Common myeloid progenitor, CD34-positive (primary cell): ENCODE data around the gene CDC42BPA.
A peak's percentile ranks its signal among the peaks of the same experiment; 100 is the strongest.
"Not testable (repeated sequence)": the region's sequence is repeated elsewhere in the genome, so short reads cannot be mapped to it uniquely, and the experiment has no call there.

Experiments used
- CTCF ChIA-PET: fragments of 350-600 bp; sonication (Branson Sonifier 250); formaldehyde crosslinking; loops from one replicate; lab custom pipeline; 2021; ENCODE audit warnings: antibody characterized with exemption; lab: Charles Lee
- POLR2A ChIA-PET: fragments of 350-600 bp; sonication (Branson Sonifier 250); formaldehyde crosslinking; loops from one replicate; lab custom pipeline; 2021; ENCODE audit warnings: antibody characterized with exemption; lab: Charles Lee
- DNase-seq, 3 donors: peaks; one replicate each; pipeline versions ENCODE4 v3.0.0 to v3.0.0-alpha.2; 2013
- H3K27ac ChIP-seq, 2 experiments: 1 replicate in 1 of 2; 2 replicates in 1 of 2; pipeline ENCODE4 v1.7.0; 2013; ENCODE audit warnings: inconsistent platforms in 2 of 2, low read length in 2 of 2, mild to moderate bottlenecking in 2 of 2, low read depth in 1 of 2, moderate library complexity in 1 of 2; ENCODE audit not compliant: severe bottlenecking in 2 of 2, insufficient read depth in 1 of 2, poor library complexity in 1 of 2
- H3K27me3 ChIP-seq, 5 experiments: replicated peaks in 2 of 5; 1 replicate in 3 of 5; 2 replicates in 2 of 5; pipeline versions ENCODE4 v1.6.1 to v1.7.0; 2013; ENCODE audit warnings: low read length in 4 of 5, mild to moderate bottlenecking in 2 of 5, moderate library complexity in 2 of 5, inconsistent platforms in 1 of 5; ENCODE audit not compliant: insufficient read depth in 5 of 5, control insufficient read depth in 4 of 5
- H3K36me3 ChIP-seq, 4 experiments: 1 replicate in 2 of 4; 2 replicates in 2 of 4; pipeline versions ENCODE4 v1.6.1 to v1.7.0; 2013; ENCODE audit warnings: low read length in 3 of 4, control low read depth in 1 of 4, mild to moderate bottlenecking in 1 of 4; ENCODE audit not compliant: control insufficient read depth in 4 of 4, insufficient read depth in 4 of 4
- H3K4me1 ChIP-seq, 4 experiments: 1 replicate in 3 of 4; 2 replicates in 1 of 4; pipeline versions ENCODE4 v1.6.1 to v1.7.1; 2013; ENCODE audit warnings: low read length in 3 of 4, mild to moderate bottlenecking in 3 of 4, control low read depth in 1 of 4, inconsistent platforms in 1 of 4, moderate library complexity in 1 of 4; ENCODE audit not compliant: control insufficient read depth in 4 of 4, insufficient read depth in 4 of 4; ENCODE audit errors: control extremely low read depth in 1 of 4
- H3K4me3 ChIP-seq, 7 experiments: 1 replicate in 4 of 7; 2 replicates in 3 of 7; pipeline versions ENCODE4 v1.5.1 to v1.7.0; 2013; ENCODE audit warnings: mild to moderate bottlenecking in 7 of 7, low read length in 6 of 7, moderate library complexity in 6 of 7, inconsistent platforms in 2 of 7, low read depth in 2 of 7, control low read depth in 1 of 7; ENCODE audit not compliant: insufficient read depth in 4 of 7, control insufficient read depth in 1 of 7; ENCODE audit errors: extremely low read depth in 1 of 7
- H3K9me3 ChIP-seq, 5 experiments: 1 replicate in 4 of 5; 2 replicates in 1 of 5; pipeline versions ENCODE4 v1.6.1 to v1.7.1; 2013; ENCODE audit warnings: low read length in 4 of 5, mild to moderate bottlenecking in 2 of 5, inconsistent platforms in 1 of 5, low read depth in 1 of 5, moderate library complexity in 1 of 5; ENCODE audit not compliant: control insufficient read depth in 4 of 5, insufficient read depth in 2 of 5; ENCODE audit errors: control extremely low read depth in 1 of 5
- WGBS: methylation state at CpG from one replicate; pipeline ENCODE4 v1.1.5; 2013; ENCODE audit not compliant: insufficient coverage; 5-methylcytosine and 5-hydroxymethylcytosine counted together

Gene CDC42BPA

GRCh38 chr1:227298512-227299240 is 19.6 kb downstream of the CDC42BPA start:
- ChIA-PET POLR2A (no interaction called here), CTCF (no interaction called here)
- 90% methylated on average over 2 of the region's 3 CpGs for WGBS
- Histone ChIP-seq H3K36me3 (no peaks in the 10 kb centered on the region), H3K27ac (peak overlapping the region in 1 of 2 experiments; percentile 61), H3K27me3 (no peaks in the 10 kb centered on the region), H3K4me3 (peak overlapping the region in 1 of 7 experiments; percentile 17), H3K9me3 (peaks cover 0 to 4% (median 0%) of the 10 kb centered on the region in 5 experiments), H3K4me1 (peaks cover 0 to 3% (median 1%) of the 10 kb centered on the region in 4 experiments)
- DNase-seq = peak in 1 of 3 donors; percentile 26

GRCh38 chr1:227297073-227297793 is 21.1 kb downstream of the CDC42BPA start:
- no CpG with 5 or more reads among the region's 4 CpGs for WGBS
- no peak overlapping the region for H3K4me3 ChIP-seq
- peaks cover 0 to 4% (median 0%) of the 10 kb centered on the region in 5 experiments for H3K9me3 ChIP-seq
- no peaks in the 10 kb centered on the region for H3K36me3 ChIP-seq
- CTCF ChIA-PET = no interaction called here
- H3K27me3 ChIP-seq = no peaks in the 10 kb centered on the region
- H3K27ac ChIP-seq = no peak overlapping the region
- POLR2A ChIA-PET = no interaction called here
- DNase-seq = no peak
- peaks cover 0 to 3% (median 1%) of the 10 kb centered on the region in 4 experiments for H3K4me1 ChIP-seq

DNA sequence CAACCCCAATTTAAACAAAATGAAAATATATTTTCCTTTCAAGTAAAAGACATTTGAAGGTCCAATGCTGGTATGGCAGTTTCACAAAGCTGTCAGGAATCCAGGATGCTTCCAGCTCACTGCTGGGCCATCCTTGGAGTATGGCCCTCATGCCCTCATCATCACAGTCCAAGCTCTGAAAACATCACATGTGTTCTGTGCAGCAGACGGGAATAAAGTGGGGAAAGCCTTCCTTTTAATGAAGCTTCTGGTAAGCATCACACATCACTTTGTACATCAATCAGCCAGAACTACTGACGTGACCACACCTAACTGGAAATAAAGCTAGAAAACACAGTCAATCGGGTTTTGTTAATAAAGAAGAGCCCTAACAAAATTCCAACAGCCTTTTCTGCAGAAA is 22.7 kb downstream of the CDC42BPA start:
- peaks cover 0 to 3% (median 1%) of the 10 kb centered on the region in 4 experiments for H3K4me1 ChIP-seq
- DNase-seq = no peak
- ChIA-PET POLR2A (no interaction called here), CTCF (no interaction called here)
- no peaks in the 10 kb centered on the region for H3K27me3 ChIP-seq
- H3K9me3 ChIP-seq = peaks cover 0 to 4% (median 0%) of the 10 kb centered on the region in 5 experiments
- no peak overlapping the region for H3K4me3 ChIP-seq
- H3K27ac ChIP-seq = no peak overlapping the region
- H3K36me3 ChIP-seq = no peaks in the 10 kb centered on the region
- WGBS = 95% methylated on average over 3 of the region's 3 CpGs

DNA sequence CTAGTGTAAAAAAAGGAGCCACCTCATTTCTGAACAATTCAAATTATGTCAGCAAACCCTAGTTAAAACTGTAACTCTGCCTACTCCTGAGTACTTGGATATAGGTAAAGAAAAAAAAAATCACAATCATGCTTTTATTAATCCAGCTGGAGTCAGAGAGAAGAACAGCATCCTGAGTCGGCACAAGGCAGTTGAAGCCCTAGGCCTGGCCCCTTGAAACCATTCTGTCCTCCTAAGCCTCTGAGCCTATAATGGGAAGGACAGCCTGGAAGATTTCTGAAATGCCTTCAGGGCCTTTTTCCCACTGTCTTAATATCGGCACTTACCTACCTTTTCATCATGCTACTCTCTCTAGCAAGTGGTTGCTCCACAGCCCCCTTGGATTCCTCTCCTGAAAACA is 32.5 kb downstream of the CDC42BPA start:
- 100% methylated on average over 2 of the region's 2 CpGs for WGBS
- Histone ChIP-seq H3K4me1 (no peaks in the 10 kb centered on the region), H3K4me3 (no peak overlapping the region), H3K9me3 (peaks cover 4 to 16% (median 11%) of the 10 kb centered on the region in 5 experiments), H3K27ac (no peak overlapping the region), H3K36me3 (peaks cover 0 to 5% (median 3%) of the 10 kb centered on the region in 4 experiments), H3K27me3 (no peaks in the 10 kb centered on the region)
- no peak for DNase-seq
- POLR2A ChIA-PET = no interaction called here
- CTCF ChIA-PET = no interaction called here

DNA sequence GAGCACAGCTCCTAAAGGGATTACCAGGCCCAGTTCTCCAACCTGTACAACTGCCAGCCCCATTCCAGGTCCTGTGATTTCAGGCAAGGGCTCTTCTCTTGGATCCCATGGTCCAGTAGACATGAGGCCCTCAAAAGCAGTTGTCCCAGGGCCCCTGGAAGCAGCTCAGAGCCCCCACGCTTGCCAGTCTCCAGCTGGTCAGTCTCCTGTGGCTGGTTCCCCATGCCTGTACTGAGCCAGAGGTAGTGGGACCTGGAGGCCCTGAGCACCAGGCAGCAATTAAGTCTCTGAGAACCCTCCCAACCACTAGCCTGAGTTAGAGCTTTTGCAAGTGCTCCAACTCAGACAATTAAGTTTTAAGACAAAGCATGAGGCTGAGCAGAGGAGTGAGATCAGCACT is 36.9 kb downstream of the CDC42BPA start:
- peaks cover 4 to 9% (median 6%) of the 10 kb centered on the region in 5 experiments for H3K9me3 ChIP-seq
- H3K4me3 ChIP-seq = no peak overlapping the region
- no peak for DNase-seq
- ChIA-PET CTCF (no interaction called here), POLR2A (no interaction called here)
- no peaks in the 10 kb centered on the region for H3K4me1 ChIP-seq
- H3K27ac ChIP-seq = no peak overlapping the region
- WGBS = 50% methylated on average over 1 of the region's 1 CpG
- H3K27me3 ChIP-seq = no peaks in the 10 kb centered on the region
- peaks cover 0 to 5% (median 2%) of the 10 kb centered on the region in 4 experiments for H3K36me3 ChIP-seq

DNA sequence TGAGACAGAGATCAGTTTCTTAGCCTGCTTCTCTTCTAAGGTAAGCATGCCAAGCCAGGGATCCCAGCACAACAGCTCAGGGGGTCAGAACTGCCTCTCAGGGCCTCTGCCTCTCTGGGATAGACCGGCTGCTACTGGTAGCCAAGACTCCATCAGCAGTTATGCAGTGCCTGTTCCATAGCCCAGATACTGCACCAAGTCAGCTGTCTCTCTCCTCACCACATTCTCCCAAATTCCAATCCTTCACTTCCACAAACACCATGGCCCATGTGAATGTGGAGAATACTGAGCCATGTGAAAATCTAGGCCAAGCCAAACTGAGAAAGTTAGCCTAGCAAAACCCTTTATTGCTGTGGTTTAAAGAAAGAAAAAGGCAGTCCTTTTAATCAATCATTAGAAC is 37.5 kb downstream of the CDC42BPA start:
- DNase-seq = no peak
- Histone ChIP-seq H3K27ac (no peak overlapping the region), H3K9me3 (peaks cover under 1 to 4% (median 4%) of the 10 kb centered on the region in 5 experiments), H3K27me3 (no peaks in the 10 kb centered on the region), H3K36me3 (peaks cover 0 to 5% (median 1%) of the 10 kb centered on the region in 4 experiments), H3K4me1 (no peaks in the 10 kb centered on the region), H3K4me3 (no peak overlapping the region)
- ChIA-PET POLR2A (no interaction called here), CTCF (no interaction called here)
- 100% methylated on average over 1 of the region's 1 CpG for WGBS

GRCh38 chr1:227276156-227276693 is 42.1 kb downstream of the CDC42BPA start:
- POLR2A ChIA-PET, H3K4me3 ChIP-seq, H3K36me3 ChIP-seq, H3K4me1 ChIP-seq, H3K27ac ChIP-seq, DNase-seq, H3K9me3 ChIP-seq, H3K27me3 ChIP-seq, CTCF ChIA-PET: not testable (repeated sequence)
- WGBS = 93% methylated on average over 25 of the region's 44 CpGs
